Ascending aorta (tissue), 2 donors: ENCODE measurements around the gene RAD51B. TPM values are rescaled to one million over a fixed set of nuclear protein-coding genes. Genes with fewer than 3 reads are reported as not detected.
"Not testable (repeated sequence)": the region's sequence is repeated elsewhere in the genome, so short reads cannot be mapped to it uniquely, and the experiment has no call there.

Experiments used
- DNase-seq, 2 donors: peaks; one replicate each; pipeline ENCODE4 v3.0.0-alpha.2; 2019; ENCODE audit warnings: low spot score in 2 of 2
- H3K27ac ChIP-seq, 2 donors: fragments of 200-600 bp; sonication (generic); one replicate each; pipeline ENCODE4 v1.5.1; 2016 to 2017; ENCODE audit warnings: mild to moderate bottlenecking in 1 of 2
- H3K27me3 ChIP-seq: fragments of 200-600 bp; sonication (generic); one replicate; pipeline ENCODE4 v1.5.1; 2017
- H3K36me3 ChIP-seq, 2 donors: fragments of 200-600 bp; sonication (generic); one replicate each; pipeline ENCODE4 v1.5.1; 2016
- H3K4me1 ChIP-seq, 2 donors: fragments of 200-600 bp; sonication (generic); one replicate each; pipeline ENCODE4 v1.5.1; 2016 to 2017; ENCODE audit warnings: mild to moderate bottlenecking in 1 of 2
- H3K4me3 ChIP-seq, 2 donors: fragments of 200-600 bp; sonication (generic); one replicate each; pipeline ENCODE4 v1.5.1; 2016 to 2017; ENCODE audit warnings: mild to moderate bottlenecking in 1 of 2
- H3K9me3 ChIP-seq, 2 donors: fragments of 200-600 bp; sonication (generic); one replicate each; pipeline ENCODE4 v1.5.1; 2016
- intact Hi-C: fragments of 100-400 bp; cut with DNase I; formaldehyde crosslinking; loops from one replicate; pipeline ENCODE4 v1.15.1; 2023
- total RNA-seq: library from RNA; depleted of rRNA; stranded (reverse); fragments of >200 nt; gene quantifications from one replicate; pipeline ENCODE4 v1.1.0, GENCODE V29; 2016
- TF ChIP-seq, protein P1 (sequence below), 3 experiments: fragments of 200-600 bp in 2 of 3; fragments of 450-650 bp in 1 of 3; sonication (generic) in 2 of 3; IDR thresholded peaks; one replicate each; pipeline ENCODE4 v1.5.1; 2016 to 2019; ENCODE audit warnings: antibody characterized with exemption in 3 of 3, mild to moderate bottlenecking in 1 of 3, moderate library complexity in 1 of 3

Gene RAD51B
- total RNA-seq, 1 donor from 2014 or later, result not detected

DNA sequence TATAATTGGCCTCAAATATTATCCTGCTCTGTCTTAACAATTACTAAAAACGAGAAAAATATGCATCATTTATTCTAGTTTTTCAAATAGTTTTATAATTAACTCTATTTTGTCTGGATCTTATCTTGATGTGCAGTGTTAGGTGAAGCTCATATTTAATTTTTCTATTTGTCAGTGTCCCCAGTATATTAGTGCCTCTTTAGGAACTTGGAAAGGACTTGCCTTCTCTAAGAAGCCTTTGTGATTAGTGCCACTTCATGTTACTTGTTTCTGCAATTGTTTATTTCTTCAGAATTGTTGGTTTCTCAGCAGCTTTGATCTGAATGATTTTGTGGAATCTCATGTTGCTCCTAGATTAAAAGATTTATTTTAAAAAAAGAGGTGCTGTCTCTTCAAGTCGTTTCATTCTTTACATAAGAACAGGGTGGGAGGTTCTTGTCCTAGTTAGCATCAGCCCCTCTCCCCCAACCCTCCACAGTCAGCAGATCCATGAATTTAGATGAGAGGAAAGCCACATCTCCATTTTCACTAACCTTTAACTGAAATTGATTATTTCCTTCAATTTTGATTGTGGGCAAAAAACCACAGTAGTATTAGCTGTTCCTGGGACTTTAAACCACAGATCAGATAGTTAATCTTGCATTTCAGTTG, 434.4 kb downstream of the RAD51B start:
- intact Hi-C loops, result loop anchor here (5.0 kb wide), 1 partner anchor 53 kb away; no protein-coding TSS in a partner anchor
- Histone ChIP-seq H3K9me3 (no peaks in the 10 kb centered on the region), H3K4me3 (no peak overlapping the region), H3K4me1 (peaks cover 5 to 32% of the 10 kb centered on the region in 2 donors), H3K36me3 (no peaks in the 10 kb centered on the region), H3K27ac (no peak overlapping the region), H3K27me3 (no peaks in the 10 kb centered on the region)
- TF ChIP-seq, protein P1, sequence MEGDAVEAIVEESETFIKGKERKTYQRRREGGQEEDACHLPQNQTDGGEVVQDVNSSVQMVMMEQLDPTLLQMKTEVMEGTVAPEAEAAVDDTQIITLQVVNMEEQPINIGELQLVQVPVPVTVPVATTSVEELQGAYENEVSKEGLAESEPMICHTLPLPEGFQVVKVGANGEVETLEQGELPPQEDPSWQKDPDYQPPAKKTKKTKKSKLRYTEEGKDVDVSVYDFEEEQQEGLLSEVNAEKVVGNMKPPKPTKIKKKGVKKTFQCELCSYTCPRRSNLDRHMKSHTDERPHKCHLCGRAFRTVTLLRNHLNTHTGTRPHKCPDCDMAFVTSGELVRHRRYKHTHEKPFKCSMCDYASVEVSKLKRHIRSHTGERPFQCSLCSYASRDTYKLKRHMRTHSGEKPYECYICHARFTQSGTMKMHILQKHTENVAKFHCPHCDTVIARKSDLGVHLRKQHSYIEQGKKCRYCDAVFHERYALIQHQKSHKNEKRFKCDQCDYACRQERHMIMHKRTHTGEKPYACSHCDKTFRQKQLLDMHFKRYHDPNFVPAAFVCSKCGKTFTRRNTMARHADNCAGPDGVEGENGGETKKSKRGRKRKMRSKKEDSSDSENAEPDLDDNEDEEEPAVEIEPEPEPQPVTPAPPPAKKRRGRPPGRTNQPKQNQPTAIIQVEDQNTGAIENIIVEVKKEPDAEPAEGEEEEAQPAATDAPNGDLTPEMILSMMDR (IDR thresholded peaks at IDR 0.05), result no peak
- DNase-seq, result no peak

DNA sequence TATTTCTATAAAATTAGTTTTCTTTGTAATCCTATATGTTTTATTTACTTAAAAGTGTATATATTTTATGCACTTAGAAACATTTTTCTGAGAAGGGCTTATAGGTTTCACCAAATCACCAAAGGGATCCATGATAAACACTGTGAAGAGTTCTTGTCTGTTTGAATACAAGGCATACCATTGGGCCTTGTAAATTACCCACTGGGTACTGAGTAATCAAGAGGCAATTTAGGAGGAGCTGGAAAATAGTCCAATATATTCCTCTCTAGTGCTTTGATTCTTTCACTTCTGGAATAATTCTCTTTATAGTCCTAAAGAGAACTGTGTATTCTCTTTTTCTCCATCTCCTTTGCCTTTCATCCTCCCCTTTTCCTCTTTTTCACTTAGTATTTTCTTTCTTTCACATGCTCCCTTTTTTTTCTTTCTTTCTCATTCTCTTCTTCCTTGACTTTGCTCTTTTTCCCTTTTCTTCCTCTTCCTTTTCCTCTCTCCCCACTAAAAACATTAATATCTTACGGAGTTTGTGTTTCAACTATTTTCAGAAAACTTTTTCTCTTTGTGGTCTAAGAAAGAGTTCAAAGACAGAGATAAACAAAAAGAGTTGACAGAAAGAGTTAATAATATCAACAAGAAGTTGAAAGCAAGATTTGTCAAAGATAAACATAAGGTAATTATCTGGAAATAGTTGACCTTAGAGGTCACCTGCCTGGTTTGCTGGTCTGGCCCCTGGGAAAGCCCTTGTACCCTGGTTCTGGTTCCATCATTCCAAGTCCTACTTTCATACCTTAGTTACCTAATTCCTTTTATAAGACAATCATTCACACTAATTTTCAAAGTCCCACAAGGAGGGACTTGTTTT, 435.3 kb downstream of the RAD51B start:
- TF ChIP-seq, protein P1 (IDR thresholded peaks at IDR 0.05), result no peak
- H3K27ac ChIP-seq, result no peak overlapping the region
- no peak for DNase-seq
- no peak overlapping the region for H3K4me3 ChIP-seq
- H3K9me3 ChIP-seq, result no peaks in the 10 kb centered on the region
- intact Hi-C loops, result loop anchor here (5.0 kb wide), 1 partner anchor 52 kb away; no protein-coding TSS in a partner anchor
- peaks cover 5 to 24% of the 10 kb centered on the region in 2 donors for H3K4me1 ChIP-seq
- no peaks in the 10 kb centered on the region for H3K36me3 ChIP-seq
- H3K27me3 ChIP-seq, result no peaks in the 10 kb centered on the region

DNA sequence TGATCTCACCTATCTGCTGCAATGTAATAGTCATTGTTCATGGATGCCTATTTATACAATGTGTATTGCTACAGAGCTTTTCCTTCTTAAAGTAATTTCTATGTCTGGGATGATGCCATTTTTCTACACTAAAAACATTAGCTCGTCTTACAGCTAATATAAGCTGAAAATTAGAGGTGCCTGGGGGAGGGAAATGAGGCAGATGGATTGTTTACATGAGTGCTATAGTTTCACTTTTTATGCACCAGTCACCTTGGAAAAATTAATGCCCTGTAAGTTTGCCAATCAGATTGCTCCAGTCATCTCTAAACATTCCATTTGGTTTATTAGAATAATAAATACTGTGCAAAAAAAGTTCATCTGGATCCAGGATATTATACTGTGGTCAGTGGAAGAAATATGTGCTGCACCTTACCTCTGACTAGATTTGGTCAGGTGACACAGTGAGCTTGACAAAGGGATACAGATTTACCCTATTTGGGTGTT, 436.2 kb downstream of the RAD51B start:
- intact Hi-C loops, result no loop called here
- no peak overlapping the region for H3K27ac ChIP-seq

DNA sequence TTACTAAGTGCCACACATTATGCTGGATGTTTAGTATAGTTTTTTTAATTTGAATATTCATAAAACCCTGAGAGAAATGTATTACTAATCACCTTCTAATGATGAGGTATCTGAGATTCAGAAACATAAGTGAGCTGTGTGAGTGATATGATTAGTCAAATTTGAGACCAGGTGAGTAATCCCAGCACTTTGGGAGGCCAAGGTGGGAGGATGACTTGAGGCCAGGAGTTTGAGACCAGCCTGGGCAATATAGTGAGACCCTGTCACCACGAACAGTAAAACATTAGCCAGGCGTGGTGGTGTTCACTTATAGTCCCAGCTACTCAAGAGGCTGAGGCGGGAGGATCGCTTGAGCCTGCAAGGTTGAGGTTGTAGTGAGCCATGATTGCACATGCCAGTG, 438.4 kb downstream of the RAD51B start:
- no peaks in the 10 kb centered on the region for H3K36me3 ChIP-seq
- H3K4me3 ChIP-seq, result no peak overlapping the region
- H3K9me3 ChIP-seq, result no peaks in the 10 kb centered on the region
- H3K4me1 ChIP-seq, result peaks cover 0 to 10% of the 10 kb centered on the region in 2 donors
- intact Hi-C loops, result no loop called here
- TF ChIP-seq, protein P1 (IDR thresholded peaks at IDR 0.05), result no peak
- H3K27ac ChIP-seq, result no peak overlapping the region
- no peaks in the 10 kb centered on the region for H3K27me3 ChIP-seq
- no peak for DNase-seq

More for the DNA sequence above, 436.2 kb downstream of the RAD51B start:
- no peaks in the 10 kb centered on the region for H3K27me3 ChIP-seq
- no peaks in the 10 kb centered on the region for H3K9me3 ChIP-seq
- DNase-seq, result no peak
- H3K4me1 ChIP-seq, result peaks cover 1 to 16% of the 10 kb centered on the region in 2 donors
- H3K36me3 ChIP-seq, result no peaks in the 10 kb centered on the region
- H3K4me3 ChIP-seq, result no peak overlapping the region
- TF ChIP-seq, protein P1 (IDR thresholded peaks at IDR 0.05), result no peak

DNA sequence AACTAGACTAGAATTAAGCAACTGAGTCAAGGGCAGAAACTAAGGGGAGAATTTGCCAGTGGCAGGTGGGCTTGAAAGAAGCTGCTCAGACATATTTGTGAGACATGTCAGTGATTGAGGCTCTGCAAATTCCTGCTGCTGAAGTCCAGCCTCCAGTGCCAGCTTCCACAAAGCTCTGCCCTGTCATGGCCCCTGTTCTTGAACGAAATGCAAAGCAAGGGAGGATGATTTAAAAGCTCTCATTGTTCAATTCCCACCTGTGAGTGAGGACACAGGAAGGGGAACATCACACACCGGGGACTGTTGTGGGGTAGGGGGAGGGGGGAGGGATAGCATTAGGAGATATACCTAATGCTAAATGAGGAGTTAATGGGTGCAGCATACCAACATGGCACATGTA, 439.4 kb downstream of the RAD51B start:
- DNase-seq, H3K4me3 ChIP-seq, H3K27ac ChIP-seq, H3K36me3 ChIP-seq, H3K9me3 ChIP-seq, H3K27me3 ChIP-seq, intact Hi-C loops: not testable (repeated sequence)
- H3K4me1 ChIP-seq, result peaks cover 0 to 10% of the 10 kb centered on the region in 2 donors

DNA sequence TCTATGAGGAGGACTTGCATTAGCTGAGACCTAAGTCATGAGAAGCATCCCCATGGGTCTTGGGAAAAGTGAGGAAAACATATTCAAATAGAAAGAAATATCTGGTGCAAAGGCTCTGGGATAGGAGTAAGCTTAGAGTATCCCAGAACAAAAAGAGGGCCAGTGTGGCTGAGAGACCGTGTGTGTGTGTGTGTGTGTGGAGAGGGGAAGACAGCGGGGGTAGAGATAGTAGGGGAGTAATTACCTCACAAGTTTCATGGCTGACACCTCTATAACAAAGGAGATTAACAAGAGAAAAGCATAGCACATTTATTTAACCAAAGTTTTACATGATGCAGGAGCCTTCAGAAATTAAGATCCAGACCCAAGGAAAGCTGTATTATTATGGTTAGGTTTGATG, 440.5 kb downstream of the RAD51B start:
- H3K27ac ChIP-seq, result no peak overlapping the region
- H3K36me3 ChIP-seq, result no peaks in the 10 kb centered on the region
- H3K4me3 ChIP-seq, result no peak overlapping the region
- intact Hi-C loops, result no loop called here
- no peaks in the 10 kb centered on the region for H3K27me3 ChIP-seq
- H3K9me3 ChIP-seq, result no peaks in the 10 kb centered on the region
- TF ChIP-seq, protein P1 (IDR thresholded peaks at IDR 0.05), result no peak
- no peak for DNase-seq
- H3K4me1 ChIP-seq, result peaks cover 0 to 7% of the 10 kb centered on the region in 2 donors
